CD14-positive monocyte (primary cell): ENCODE results near the gene RYR2. TPM values are rescaled to one million over a fixed set of nuclear protein-coding genes. Genes with fewer than 3 reads are reported as not detected.

Experiments
- DNase-seq, 3 donors: peaks; one replicate each; pipeline ENCODE4 v3.0.0-alpha.2; 2011 to 2022
- H2AFZ ChIP-seq: 2 replicates; pipeline ENCODE4 v1.6.0; 2012; ENCODE audit warnings: mild to moderate bottlenecking, low read depth, low read length, inconsistent platforms; ENCODE audit not compliant: insufficient read depth, poor library complexity, severe bottlenecking
- H3K27ac ChIP-seq, 2 donors: 1 replicate in 1 of 2; 2 replicates in 1 of 2; pipeline ENCODE4 v1.5.1; 2012 to 2013; ENCODE audit warnings: low read length in 2 of 2, control low read depth in 1 of 2, inconsistent platforms in 1 of 2, low read depth in 1 of 2, mild to moderate bottlenecking in 1 of 2
- H3K27me3 ChIP-seq, 2 donors: one replicate each; pipeline versions ENCODE4 v1.6.0 to v1.6.1; 2011 to 2013; ENCODE audit warnings: low read length in 2 of 2; ENCODE audit not compliant: control insufficient read depth in 2 of 2, insufficient read depth in 2 of 2
- H3K36me3 ChIP-seq, 2 donors: replicated peaks in 1 of 2; 1 replicate in 1 of 2; 2 replicates in 1 of 2; pipeline versions ENCODE4 v1.5.1 to v1.6.1; 2012 to 2013; ENCODE audit warnings: low read length in 2 of 2, control low read depth in 1 of 2, inconsistent platforms in 1 of 2, mild to moderate bottlenecking in 1 of 2; ENCODE audit not compliant: insufficient read depth in 2 of 2, control insufficient read depth in 1 of 2
- H3K4me1 ChIP-seq, 2 donors: 1 replicate in 1 of 2; 2 replicates in 1 of 2; pipeline versions ENCODE4 v1.5.1 to v1.6.1; 2012 to 2013; ENCODE audit warnings: low read length in 2 of 2, control low read depth in 1 of 2, inconsistent platforms in 1 of 2, mild to moderate bottlenecking in 1 of 2, moderate library complexity in 1 of 2; ENCODE audit not compliant: insufficient read depth in 2 of 2, control insufficient read depth in 1 of 2
- H3K4me2 ChIP-seq: replicated peaks from 2 replicates; pipeline ENCODE3; 2012; ENCODE audit warnings: low read length, moderate library complexity, mild to moderate bottlenecking; ENCODE audit not compliant: poor library complexity, severe bottlenecking; ENCODE audit errors: extremely low read depth
- H3K4me3 ChIP-seq, 3 experiments: fragments of 200-600 bp in 1 of 3; sonication (generic) in 1 of 3; replicated peaks in 1 of 3; 1 replicate in 2 of 3; 2 replicates in 1 of 3; pipeline ENCODE4 v1.5.1; 2011 to 2013; ENCODE audit warnings: low read length in 3 of 3, mild to moderate bottlenecking in 3 of 3, control low read depth in 2 of 3, low read depth in 2 of 3, inconsistent platforms in 1 of 3, moderate library complexity in 1 of 3
- H3K79me2 ChIP-seq: 2 replicates; pipeline ENCODE4 v1.6.0; 2012; ENCODE audit warnings: mild to moderate bottlenecking, control low read depth, inconsistent platforms, low read length, moderate library complexity; ENCODE audit not compliant: insufficient read depth
- H3K9ac ChIP-seq: 2 replicates; pipeline ENCODE4 v1.6.0; 2017; ENCODE audit warnings: low read length, mild to moderate bottlenecking; ENCODE audit not compliant: insufficient read depth, poor library complexity, severe bottlenecking
- H3K9me3 ChIP-seq, 2 donors: replicated peaks in 1 of 2; 1 replicate in 1 of 2; 2 replicates in 1 of 2; pipeline versions ENCODE4 v1.5.1 to v1.6.1; 2012 to 2013; ENCODE audit warnings: low read length in 2 of 2, control low read depth in 1 of 2; ENCODE audit not compliant: control insufficient read depth in 1 of 2, insufficient read depth in 1 of 2
- H4K20me1 ChIP-seq: 2 replicates; pipeline ENCODE4 v1.6.0; 2012; ENCODE audit warnings: mild to moderate bottlenecking, low read length, control low read depth, moderate library complexity; ENCODE audit not compliant: insufficient read depth
- H3K27ac Mint-ChIP-seq, 7 donors: one replicate each; pipeline ENCODE4 v1.8.0; 2020; ENCODE audit warnings: mild to moderate bottlenecking in 7 of 7, mixed read lengths in 7 of 7, moderate library complexity in 6 of 7, inconsistent platforms in 2 of 7
- H3K27me3 Mint-ChIP-seq, 3 donors: one replicate each; pipeline ENCODE4 v1.8.0; 2021 to 2022; ENCODE audit warnings: low read depth in 3 of 3, mild to moderate bottlenecking in 3 of 3, mixed read lengths in 3 of 3, moderate library complexity in 3 of 3, inconsistent platforms in 1 of 3
- H3K36me3 Mint-ChIP-seq, 2 donors: one replicate each; pipeline ENCODE4 v1.8.0; 2020; ENCODE audit warnings: mixed read lengths in 2 of 2, inconsistent platforms in 1 of 2, mild to moderate bottlenecking in 1 of 2
- H3K4me1 Mint-ChIP-seq: one replicate; pipeline ENCODE4 v1.8.0; 2020; ENCODE audit warnings: mild to moderate bottlenecking, mixed read lengths
- H3K4me3 Mint-ChIP-seq, 2 donors: one replicate each; pipeline ENCODE4 v1.8.0; 2020; ENCODE audit warnings: mild to moderate bottlenecking in 2 of 2, mixed read lengths in 2 of 2, moderate library complexity in 1 of 2
- H3K9me3 Mint-ChIP-seq, 7 donors: one replicate each; pipeline ENCODE4 v1.8.0; 2020 to 2022; ENCODE audit warnings: mixed read lengths in 7 of 7, mild to moderate bottlenecking in 6 of 7, moderate library complexity in 6 of 7, inconsistent platforms in 2 of 7
- WGBS: methylation state at CpG from one replicate; pipeline ENCODE4 v1.1.5; 2013; ENCODE audit warnings: missing lambda C conversion rate; ENCODE audit not compliant: insufficient coverage; 5-methylcytosine and 5-hydroxymethylcytosine counted together
- intact Hi-C, 2 donors: fragments of 100-400 bp; cut with micrococcal nuclease; formaldehyde crosslinking; loops; one replicate each; pipeline versions ENCODE4 v1.15.0 to v1.15.1; 2023
- polyA plus RNA-seq, 3 donors: library from polyadenylated mRNA; depleted of rRNA in 1 of 3; unstranded in 2 of 3; stranded (reverse) in 1 of 3; fragments of 300-500 nt in 2 of 3; fragments of >200 nt in 1 of 3; fragmentation: Illumina TruSeq in 2 of 3; gene quantifications; 1 replicate in 2 of 3; 2 replicates in 1 of 3; pipeline ENCODE4 v1.2.3, GENCODE V29; 2012 to 2021
- TF ChIP-seq, protein P1 (sequence below): fragments of 200-600 bp; IDR thresholded peaks from one replicate; pipeline ENCODE4 v1.8.0; 2022; ENCODE audit warnings: antibody characterized with exemption, mild to moderate bottlenecking

RYR2 gene
- polyA plus RNA-seq, 3 donors: not detected

DNA sequence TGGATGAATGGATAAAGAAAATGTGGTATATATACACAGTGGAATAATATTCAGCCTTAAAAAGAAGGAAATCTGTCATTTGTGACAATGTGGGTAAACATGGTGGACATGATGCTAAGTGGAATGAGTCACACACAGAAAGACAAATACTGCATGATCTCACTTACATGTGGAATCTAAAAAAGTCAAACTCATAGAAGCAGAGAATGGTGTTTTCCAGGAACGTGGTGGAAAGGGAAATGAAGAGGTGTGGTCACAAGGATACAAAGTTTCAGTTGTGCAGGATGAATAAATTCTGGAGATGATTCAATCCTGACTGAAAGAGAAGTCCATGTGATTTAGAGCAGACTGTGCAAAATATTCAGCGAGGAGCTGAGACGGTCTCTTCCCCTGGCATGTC, 56.6 kb downstream of the RYR2 start:
- no peaks in the 10 kb centered on the region for H3K4me1 ChIP-seq
- H2AFZ ChIP-seq: no peak overlapping the region
- WGBS: 85% methylated on average over 2 of the region's 3 CpGs
- H3K27me3 Mint-ChIP-seq: peaks cover 0 to 5% (median 2%) of the 10 kb centered on the region in 3 donors
- H3K79me2 ChIP-seq: no peaks in the 10 kb centered on the region
- intact Hi-C loops: no loop called here
- TF ChIP-seq, protein P1, sequence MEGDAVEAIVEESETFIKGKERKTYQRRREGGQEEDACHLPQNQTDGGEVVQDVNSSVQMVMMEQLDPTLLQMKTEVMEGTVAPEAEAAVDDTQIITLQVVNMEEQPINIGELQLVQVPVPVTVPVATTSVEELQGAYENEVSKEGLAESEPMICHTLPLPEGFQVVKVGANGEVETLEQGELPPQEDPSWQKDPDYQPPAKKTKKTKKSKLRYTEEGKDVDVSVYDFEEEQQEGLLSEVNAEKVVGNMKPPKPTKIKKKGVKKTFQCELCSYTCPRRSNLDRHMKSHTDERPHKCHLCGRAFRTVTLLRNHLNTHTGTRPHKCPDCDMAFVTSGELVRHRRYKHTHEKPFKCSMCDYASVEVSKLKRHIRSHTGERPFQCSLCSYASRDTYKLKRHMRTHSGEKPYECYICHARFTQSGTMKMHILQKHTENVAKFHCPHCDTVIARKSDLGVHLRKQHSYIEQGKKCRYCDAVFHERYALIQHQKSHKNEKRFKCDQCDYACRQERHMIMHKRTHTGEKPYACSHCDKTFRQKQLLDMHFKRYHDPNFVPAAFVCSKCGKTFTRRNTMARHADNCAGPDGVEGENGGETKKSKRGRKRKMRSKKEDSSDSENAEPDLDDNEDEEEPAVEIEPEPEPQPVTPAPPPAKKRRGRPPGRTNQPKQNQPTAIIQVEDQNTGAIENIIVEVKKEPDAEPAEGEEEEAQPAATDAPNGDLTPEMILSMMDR: no peak
- no peak overlapping the region for H3K27ac Mint-ChIP-seq
- H3K4me3 Mint-ChIP-seq: no peak overlapping the region
- no peaks in the 10 kb centered on the region for H3K4me1 Mint-ChIP-seq
- no peak overlapping the region for H3K9ac ChIP-seq
- peaks cover 0 to 11% (median 2%) of the 10 kb centered on the region in 7 donors for H3K9me3 Mint-ChIP-seq
- no peaks in the 10 kb centered on the region for H3K36me3 Mint-ChIP-seq
- no peaks in the 10 kb centered on the region for H4K20me1 ChIP-seq
- H3K4me2 ChIP-seq: no peak overlapping the region
- no peaks in the 10 kb centered on the region for H3K27me3 ChIP-seq
- no peak overlapping the region for H3K4me3 ChIP-seq
- no peaks in the 10 kb centered on the region for H3K36me3 ChIP-seq
- DNase-seq: no peak
- no peaks in the 10 kb centered on the region for H3K9me3 ChIP-seq
- no peak overlapping the region for H3K27ac ChIP-seq

DNA sequence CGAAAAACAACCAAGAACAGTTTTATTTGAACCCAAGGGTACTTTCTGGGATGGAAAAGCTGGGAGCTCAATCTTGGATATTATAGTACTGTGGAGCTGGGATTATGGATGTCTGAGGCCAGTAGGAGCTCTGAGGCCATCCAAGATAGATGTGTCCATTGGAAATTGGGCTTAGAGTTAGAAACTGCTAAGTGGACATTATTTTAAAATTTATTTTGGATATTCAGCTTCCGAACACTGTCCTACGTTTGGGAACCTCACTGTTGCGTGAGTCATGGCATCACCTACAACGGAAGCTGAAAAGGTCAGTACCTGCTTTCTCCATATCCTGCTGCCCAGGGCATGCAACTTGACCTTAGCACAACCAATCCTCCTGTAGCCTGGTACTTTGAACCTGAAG, 61.0 kb downstream of the RYR2 start:
- H3K27ac ChIP-seq: no peak overlapping the region
- H3K4me1 ChIP-seq: no peaks in the 10 kb centered on the region
- no peaks in the 10 kb centered on the region for H3K9me3 ChIP-seq
- Mint-ChIP-seq H3K4me1 (no peaks in the 10 kb centered on the region), H3K27me3 (peaks cover 2 to 5% (median 2%) of the 10 kb centered on the region in 3 donors), H3K36me3 (no peaks in the 10 kb centered on the region), H3K9me3 (peaks cover 0 to 15% (median 2%) of the 10 kb centered on the region in 7 donors), H3K4me3 (no peak overlapping the region), H3K27ac (no peak overlapping the region)
- no peaks in the 10 kb centered on the region for H3K36me3 ChIP-seq
- TF ChIP-seq, protein P1: no peak
- H2AFZ ChIP-seq: no peak overlapping the region
- intact Hi-C loops: no loop called here
- H4K20me1 ChIP-seq: no peaks in the 10 kb centered on the region
- H3K4me2 ChIP-seq: no peak overlapping the region
- H3K4me3 ChIP-seq: no peak overlapping the region
- H3K27me3 ChIP-seq: no peaks in the 10 kb centered on the region
- DNase-seq: no peak
- no peak overlapping the region for H3K9ac ChIP-seq
- WGBS: 100% methylated on average over 4 of the region's 5 CpGs
- H3K79me2 ChIP-seq: no peaks in the 10 kb centered on the region
